ENCODE data around the gene RASAL1.

RASAL1 gene

DNA sequence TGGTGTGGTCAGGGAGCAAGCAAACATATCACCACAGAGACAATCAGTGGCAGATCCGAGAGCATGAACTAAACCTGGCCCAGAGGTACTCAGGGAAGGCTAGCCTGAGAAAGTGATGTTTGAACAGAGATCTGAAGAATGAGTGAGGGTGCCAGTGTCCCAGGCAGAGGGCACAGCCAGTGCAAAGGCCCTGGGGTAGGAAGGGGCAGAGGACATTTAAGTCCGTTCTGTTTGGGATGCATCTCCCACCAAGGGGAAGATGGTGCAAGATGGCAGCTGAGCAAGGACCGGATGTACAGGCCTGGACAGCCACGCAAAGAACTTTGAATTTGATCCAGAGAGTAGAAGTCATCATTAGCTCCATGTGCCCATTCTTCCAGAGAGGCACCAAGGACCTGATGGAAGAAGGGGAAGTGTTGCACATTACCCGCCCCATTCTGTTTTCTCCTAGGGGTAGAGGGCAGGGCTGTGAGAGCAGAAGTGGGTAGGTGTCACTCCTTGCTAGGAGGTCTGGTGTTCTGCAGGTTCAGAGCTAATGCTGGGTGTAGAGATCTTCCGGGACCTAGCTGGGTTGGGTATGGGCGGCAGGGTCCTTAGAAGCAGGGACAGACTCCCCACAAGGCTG, 75.1 kb downstream of the RASAL1 start:
- TF ChIP-seq, protein P1, sequence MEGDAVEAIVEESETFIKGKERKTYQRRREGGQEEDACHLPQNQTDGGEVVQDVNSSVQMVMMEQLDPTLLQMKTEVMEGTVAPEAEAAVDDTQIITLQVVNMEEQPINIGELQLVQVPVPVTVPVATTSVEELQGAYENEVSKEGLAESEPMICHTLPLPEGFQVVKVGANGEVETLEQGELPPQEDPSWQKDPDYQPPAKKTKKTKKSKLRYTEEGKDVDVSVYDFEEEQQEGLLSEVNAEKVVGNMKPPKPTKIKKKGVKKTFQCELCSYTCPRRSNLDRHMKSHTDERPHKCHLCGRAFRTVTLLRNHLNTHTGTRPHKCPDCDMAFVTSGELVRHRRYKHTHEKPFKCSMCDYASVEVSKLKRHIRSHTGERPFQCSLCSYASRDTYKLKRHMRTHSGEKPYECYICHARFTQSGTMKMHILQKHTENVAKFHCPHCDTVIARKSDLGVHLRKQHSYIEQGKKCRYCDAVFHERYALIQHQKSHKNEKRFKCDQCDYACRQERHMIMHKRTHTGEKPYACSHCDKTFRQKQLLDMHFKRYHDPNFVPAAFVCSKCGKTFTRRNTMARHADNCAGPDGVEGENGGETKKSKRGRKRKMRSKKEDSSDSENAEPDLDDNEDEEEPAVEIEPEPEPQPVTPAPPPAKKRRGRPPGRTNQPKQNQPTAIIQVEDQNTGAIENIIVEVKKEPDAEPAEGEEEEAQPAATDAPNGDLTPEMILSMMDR (conservative IDR thresholded peaks at IDR 0.05; ENCODE audit: low read depth, low read length) = no peak
- no peak for DNase-seq (ENCODE audit: low read depth)
- no peak overlapping the region for H3K4me3 ChIP-seq (ENCODE audit: low read length)

DNA sequence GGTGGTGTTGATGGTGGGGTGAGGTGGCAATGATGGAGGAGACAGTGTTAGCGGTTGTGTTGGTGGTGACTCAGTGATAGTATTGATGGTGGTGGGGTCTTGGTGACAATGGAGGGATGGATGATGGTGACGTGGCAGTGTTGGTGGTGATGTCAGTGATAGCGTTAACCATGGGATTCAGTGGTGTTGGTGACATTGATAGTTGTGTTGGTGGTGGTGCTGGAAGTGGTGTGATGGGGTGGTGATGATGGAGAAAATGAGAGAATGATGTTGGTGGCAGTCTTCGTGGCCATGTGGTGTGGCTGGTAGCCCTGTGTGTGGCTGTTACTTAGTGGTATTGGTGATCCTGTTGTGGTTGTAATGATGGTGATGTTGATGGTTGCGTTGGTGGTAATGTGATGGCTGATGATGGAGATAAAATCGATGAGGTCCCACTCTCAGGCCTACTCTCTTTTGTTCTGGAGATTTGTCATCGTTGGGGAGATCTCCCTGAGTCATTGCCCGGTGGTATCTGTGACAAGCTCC, 76.4 kb downstream of the RASAL1 start:
- H3K4me3 ChIP-seq (ENCODE audit: low read length) = no peak overlapping the region
- TF ChIP-seq, protein P1 (conservative IDR thresholded peaks at IDR 0.05; ENCODE audit: low read depth, low read length) = no peak
- no peak for DNase-seq (ENCODE audit: low read depth)

DNA sequence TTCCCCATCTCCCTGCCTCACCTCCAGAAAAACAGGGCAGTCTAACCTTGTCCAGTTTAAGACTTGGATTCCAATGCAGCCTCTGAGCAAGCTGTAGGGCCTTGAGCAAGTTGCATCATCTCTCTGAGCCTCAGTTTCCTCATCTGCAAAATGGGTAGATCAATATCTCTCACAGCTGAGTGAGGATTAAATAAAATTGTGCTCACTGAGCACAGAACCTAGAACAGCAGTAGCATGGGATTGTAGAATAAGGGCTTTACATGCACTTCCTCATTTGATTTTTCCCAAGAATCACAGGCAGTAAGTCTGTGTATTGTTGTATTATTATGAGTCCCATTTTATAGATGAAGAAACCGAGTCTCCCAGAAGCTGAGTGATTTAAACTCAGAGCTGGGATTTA, 77.0 kb downstream of the RASAL1 start:
- no peak for DNase-seq (ENCODE audit: low read depth)
- TF ChIP-seq, protein P1 (conservative IDR thresholded peaks at IDR 0.05; ENCODE audit: low read depth, low read length) = no peak
- H3K4me3 ChIP-seq (ENCODE audit: low read length) = no peak overlapping the region

DNA sequence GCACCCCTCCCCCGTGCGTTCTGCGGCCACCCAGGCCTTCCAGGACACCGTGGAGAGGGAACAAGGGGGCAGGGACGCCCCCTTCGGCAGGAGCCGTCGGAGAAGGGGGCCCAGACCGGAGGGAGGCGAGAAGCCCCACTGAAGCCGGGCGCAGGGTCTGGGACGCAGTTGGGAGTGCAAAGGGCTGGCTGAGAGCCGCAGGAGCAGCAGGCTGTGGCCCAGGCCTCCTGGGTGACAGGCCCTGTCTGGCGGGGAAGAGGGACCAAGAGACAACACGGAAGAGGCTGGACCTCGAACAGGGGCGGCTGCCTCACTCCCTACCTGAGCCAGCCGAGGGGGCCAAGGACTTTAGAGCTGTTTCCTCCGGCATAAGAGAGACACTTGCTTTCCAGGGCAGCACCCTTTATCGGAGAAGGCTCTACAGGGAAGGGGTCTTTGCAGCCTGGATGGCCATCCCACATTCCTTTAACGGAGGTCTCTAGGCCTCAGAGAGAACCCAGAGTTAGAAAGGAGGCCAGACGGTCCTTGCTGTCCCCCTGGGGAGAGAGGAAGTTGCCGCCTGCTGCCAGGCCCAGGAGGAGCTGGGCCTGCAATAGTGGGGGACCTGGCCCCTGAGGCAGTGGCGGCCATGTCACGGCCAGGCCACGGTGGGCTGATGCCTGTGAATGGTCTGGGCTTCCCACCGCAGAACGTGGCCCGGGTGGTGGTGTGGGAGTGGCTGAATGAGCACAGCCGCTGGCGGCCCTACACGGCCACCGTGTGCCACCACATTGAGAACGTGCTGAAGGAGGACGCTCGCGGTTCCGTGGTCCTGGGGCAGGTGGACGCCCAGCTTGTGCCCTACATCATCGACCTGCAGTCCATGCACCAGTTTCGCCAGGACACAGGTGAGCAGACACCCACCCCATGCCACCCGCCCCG, 77.7 kb downstream of the RASAL1 start:
- DNase-seq (ENCODE audit: low read depth) = no peak
- no peak overlapping the region for H3K4me3 ChIP-seq (ENCODE audit: low read length)
- TF ChIP-seq, protein P1 (conservative IDR thresholded peaks at IDR 0.05; ENCODE audit: low read depth, low read length) = no peak

- H3K4me3 ChIP-seq (ENCODE audit: low read length) = no peak within 1 kb of the TSS
- TF ChIP-seq, protein P1 (conservative IDR thresholded peaks at IDR 0.05; ENCODE audit: low read depth, low read length) = no peak
- no peak for DNase-seq (ENCODE audit: low read depth)
These were observed 78.7 kb downstream of the RASAL1 start, which contains the start of gene DTX1 for GRCh38 chr12:113056631-113057488. DTX1 (plus strand) TSS chr12:113056730; CDS start chr12:113058193, 1,463 bp downstream.

- DNase-seq (ENCODE audit: low read depth) = no peak
- no peak overlapping the region for H3K4me3 ChIP-seq (ENCODE audit: low read length)
- TF ChIP-seq, protein P1 (conservative IDR thresholded peaks at IDR 0.05; ENCODE audit: low read depth, low read length) = no peak
These were observed 79.3 kb downstream of the RASAL1 start for GRCh38 chr12:113056381-113056630.
